HG02610 (cell line): ENCODE data around the gene CHST15.

Experiments
- ATAC-seq: cut with Tn5 transposase; IDR thresholded peaks from one replicate; pipeline ENCODE4 v1.9.1; 2021; ENCODE audit warnings: mild to moderate bottlenecking, moderate library complexity; ENCODE audit not compliant: unreplicated experiment

The CHST15 gene

GRCh38 chr10:124083047-124083739, 10.2 kb downstream of the CHST15 start:
- no peak for ATAC-seq

GRCh38 chr10:124082555-124082954, 10.8 kb downstream of the CHST15 start:
- no peak for ATAC-seq

- no peak for ATAC-seq
Observed at GRCh38 chr10:124081547-124082140, 11.8 kb downstream of the CHST15 start.

- no peak for ATAC-seq
Observed at GRCh38 chr10:124079864-124080263, 13.5 kb downstream of the CHST15 start.

GRCh38 chr10:124078714-124079113, 14.7 kb downstream of the CHST15 start:
- ATAC-seq, result no peak

- no peak for ATAC-seq
Observed at GRCh38 chr10:124078028-124078427, 15.4 kb downstream of the CHST15 start.

- ATAC-seq, result no peak
Observed at GRCh38 chr10:124077208-124077993, 16.0 kb downstream of the CHST15 start.

- no peak for ATAC-seq
Observed at GRCh38 chr10:124076148-124076733, 17.2 kb downstream of the CHST15 start.

- ATAC-seq, result no peak
Observed at GRCh38 chr10:124075231-124075955, 18.0 kb downstream of the CHST15 start.

GRCh38 chr10:124074501-124075109, 18.8 kb downstream of the CHST15 start:
- ATAC-seq, result no peak

- no peak for ATAC-seq
Observed at GRCh38 chr10:124073978-124074377, 19.4 kb downstream of the CHST15 start.

GRCh38 chr10:124072541-124072940, 20.9 kb downstream of the CHST15 start:
- no peak for ATAC-seq

- ATAC-seq, result no peak
Observed at GRCh38 chr10:124072106-124072505, 21.3 kb downstream of the CHST15 start.

- ATAC-seq, result no peak
Observed at GRCh38 chr10:124071141-124071540, 22.3 kb downstream of the CHST15 start.

GRCh38 chr10:124070666-124071065, 22.7 kb downstream of the CHST15 start:
- no peak for ATAC-seq

GRCh38 chr10:124069341-124070264, 23.8 kb downstream of the CHST15 start:
- ATAC-seq, result no peak

- no peak for ATAC-seq
Observed at GRCh38 chr10:124068929-124069328, 24.5 kb downstream of the CHST15 start.

GRCh38 chr10:124067825-124068400, 25.5 kb downstream of the CHST15 start:
- no peak for ATAC-seq
